Testis (tissue), 2 donors: Measurements from ENCODE around the gene SLC51B.
A peak's percentile ranks its signal among the peaks of the same experiment; 100 is the strongest.

ENCODE experiments used
- CTCF ChIP-seq, 3 experiments: fragments of 450-650 bp in 2 of 3; fragments of 200-600 bp in 1 of 3; sonication (generic) in 1 of 3; IDR thresholded peaks; one replicate each; pipeline ENCODE4 v1.5.1; 2016 to 2019; ENCODE audit warnings: antibody characterized with exemption in 3 of 3, mild to moderate bottlenecking in 2 of 3, moderate library complexity in 1 of 3
- POLR2A ChIP-seq: fragments of 450-650 bp; IDR thresholded peaks from one replicate; pipeline ENCODE4 v1.6.1; 2017; ENCODE audit warnings: antibody characterized with exemption, mild to moderate bottlenecking, moderate library complexity

GRCh38 chr15:65032801-65033537 lies 12.2 kb upstream of the SLC51B start:
- TF ChIP-seq POLR2A (no peak), CTCF (IDR thresholded peaks at IDR 0.05) (peak; percentile 42 to 63 (median 62))
